GM19452 (cell line): Measurements from ENCODE around the gene P4HA2.

Source experiments
- ATAC-seq: cut with Tn5 transposase; IDR thresholded peaks from one replicate; pipeline ENCODE4 v1.9.1; 2021; ENCODE audit not compliant: unreplicated experiment

Gene P4HA2

GRCh38 chr5:132227485-132228240 is at the start of gene P4HA2:
TSS of gene P4HA2 (minus strand) at chr5:132227853. CDS start at chr5:132218626, 9,227 bp downstream.
- peak; percentile 96 for ATAC-seq

- no peak for ATAC-seq
Measured at GRCh38 chr5:132277256-132277655, 49.6 kb upstream of the P4HA2 start.

- ATAC-seq: no peak
Measured at GRCh38 chr5:132275367-132276220, 47.9 kb upstream of the P4HA2 start.

- ATAC-seq: no peak
Measured at GRCh38 chr5:132274050-132274792, 46.6 kb upstream of the P4HA2 start.

- ATAC-seq: no peak
Measured at GRCh38 chr5:132273631-132274030, 46.0 kb upstream of the P4HA2 start.

GRCh38 chr5:132272311-132273210 is 44.9 kb upstream of the P4HA2 start:
- ATAC-seq: no peak

- ATAC-seq: no peak
Measured at GRCh38 chr5:132271251-132272246, 43.9 kb upstream of the P4HA2 start.

GRCh38 chr5:132270706-132271105 is 43.1 kb upstream of the P4HA2 start:
- no peak for ATAC-seq

- no peak for ATAC-seq
Measured at GRCh38 chr5:132270335-132270665, 42.6 kb upstream of the P4HA2 start.

- no peak for ATAC-seq
Measured at GRCh38 chr5:132269635-132270334, 42.1 kb upstream of the P4HA2 start.

GRCh38 chr5:132268769-132269551 is 41.3 kb upstream of the P4HA2 start:
- ATAC-seq: peak; percentile 63

GRCh38 chr5:132267931-132268768 is 40.5 kb upstream of the P4HA2 start:
- peak; percentile 6 for ATAC-seq

GRCh38 chr5:132267166-132267739 is 39.6 kb upstream of the P4HA2 start:
- ATAC-seq: no peak

GRCh38 chr5:132266836-132267160 is 39.1 kb upstream of the P4HA2 start:
- no peak for ATAC-seq

GRCh38 chr5:132266031-132266835 is 38.6 kb upstream of the P4HA2 start:
- ATAC-seq: no peak
